Left lung (tissue), 10 donors: ENCODE data around the gene ABCB11. TPM values are rescaled to one million over a fixed set of nuclear protein-coding genes. Genes with fewer than 3 reads are reported as not detected.

Source experiments
- ATAC-seq: fragments of 200-7000 bp; cut with Tn5 transposase; one replicate; pipeline ENCODE4 v1.9.1; 2020; ENCODE audit warnings: moderate library complexity
- DNase-seq, 4 donors: peaks; one replicate each; pipeline ENCODE4 v3.0.0-alpha.2; 2013 to 2020
- H3K27ac ChIP-seq, 2 donors: fragments of 200-600 bp; sonication (generic) in 1 of 2; one replicate each; pipeline versions ENCODE4 v1.5.0 to v1.8.0; 2020 to 2021
- H3K27me3 ChIP-seq, 2 donors: fragments of 200-600 bp; sonication (generic) in 1 of 2; one replicate each; pipeline versions ENCODE4 v1.5.0 to v1.8.0; 2020 to 2021
- H3K36me3 ChIP-seq, 2 donors: fragments of 200-600 bp; sonication (generic) in 1 of 2; one replicate each; pipeline versions ENCODE4 v1.5.0 to v1.8.0; 2020 to 2021
- H3K4me1 ChIP-seq, 2 donors: fragments of 200-600 bp; one replicate each; pipeline ENCODE4 v1.8.0; 2021
- H3K4me3 ChIP-seq, 2 donors: fragments of 200-600 bp; sonication (generic) in 1 of 2; one replicate each; pipeline versions ENCODE4 v1.5.0 to v1.8.0; 2020 to 2021; ENCODE audit warnings: mild to moderate bottlenecking in 1 of 2
- H3K9me3 ChIP-seq, 2 donors: fragments of 200-600 bp; sonication (generic) in 1 of 2; one replicate each; pipeline versions ENCODE4 v1.5.0 to v1.8.0; 2020 to 2021
- CTCF ChIP-seq, 2 donors: fragments of 200-600 bp; sonication (generic) in 1 of 2; IDR thresholded peaks; one replicate each; pipeline versions ENCODE4 v1.5.0 to v1.8.0; 2021; ENCODE audit warnings: antibody characterized with exemption in 2 of 2
- intact Hi-C, 2 donors: fragments of 100-400 bp; cut with DNase I; formaldehyde crosslinking; loops; one replicate each; pipeline versions ENCODE4 v1.11.2 to v1.14.2; 2022
- polyA plus RNA-seq, 6 donors: library from polyadenylated mRNA; unstranded; fragments of 120-200 nt; gene quantifications; one replicate each; pipeline ENCODE4 v1.2.1, GENCODE V29; 2013; ENCODE audit not compliant: insufficient read length in 6 of 6
- total RNA-seq, 2 donors: library from RNA; stranded (reverse); fragmentation: NEBNext Ultra II Directional; extraction: Animal tissue kit (Norgen Biotek cat#: 25700); gene quantifications; one replicate each; pipeline ENCODE4 v1.2.1, GENCODE V29; 2021
- donor health status: DM: no; HTN: yes; CAD: no.
- donor health status: DM: no; HTN: no; CAD: no.

The ABCB11 gene
- total and polyA plus RNA-seq, 8 donors = 0.02 to 0.23 (median 0.08) TPM; not detected in 1

DNA sequence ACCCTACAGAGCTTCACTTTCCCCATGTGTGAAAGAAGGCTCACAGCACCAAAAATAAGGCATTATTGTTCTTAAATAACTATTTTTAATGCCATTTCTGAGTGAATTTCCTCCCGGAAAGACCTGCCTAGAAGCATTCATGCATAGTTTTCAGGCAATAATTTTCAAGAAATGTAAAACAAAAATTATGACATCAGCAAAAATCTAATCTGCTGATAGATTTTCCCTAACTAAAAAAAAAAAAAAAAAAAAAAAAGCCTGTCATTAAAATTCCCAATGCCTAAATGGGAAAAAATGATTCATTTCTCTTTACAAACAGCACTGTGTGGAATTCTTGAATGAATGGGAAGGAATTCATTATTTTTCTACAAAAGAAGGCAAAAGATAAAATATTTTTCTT, 35.4 kb downstream of the ABCB11 start:
- H3K27me3 ChIP-seq = no peaks in the 10 kb centered on the region
- ATAC-seq = no peak

GRCh38 chr2:168993538-168993937, 37.6 kb downstream of the ABCB11 start:
- no peaks in the 10 kb centered on the region for H3K36me3 ChIP-seq
- ATAC-seq = no peak
- H3K9me3 ChIP-seq = no peaks in the 10 kb centered on the region
- intact Hi-C loops = no loop called here
- H3K4me3 ChIP-seq = no peak overlapping the region
- no peak for DNase-seq
- no peak overlapping the region for H3K27ac ChIP-seq
- H3K4me1 ChIP-seq = peaks cover 0 to 14% of the 10 kb centered on the region in 2 donors
- no peak for TF ChIP-seq CTCF (IDR thresholded peaks at IDR 0.05)
- no peaks in the 10 kb centered on the region for H3K27me3 ChIP-seq

More for the DNA sequence above, 35.4 kb downstream of the ABCB11 start:
- H3K4me3 ChIP-seq = no peak overlapping the region
- H3K9me3 ChIP-seq = no peaks in the 10 kb centered on the region
- no peak overlapping the region for H3K27ac ChIP-seq
- TF ChIP-seq CTCF (IDR thresholded peaks at IDR 0.05) = no peak
- peaks cover 0 to 14% of the 10 kb centered on the region in 2 donors for H3K4me1 ChIP-seq
- H3K36me3 ChIP-seq = no peaks in the 10 kb centered on the region
- DNase-seq = no peak
- intact Hi-C loops = no loop called here

- intact Hi-C loops = no loop called here
- Histone ChIP-seq H3K4me1 (peaks cover 0 to 14% of the 10 kb centered on the region in 2 donors), H3K4me3 (no peak overlapping the region), H3K27me3 (no peaks in the 10 kb centered on the region), H3K36me3 (no peaks in the 10 kb centered on the region), H3K27ac (no peak overlapping the region), H3K9me3 (no peaks in the 10 kb centered on the region)
- ATAC-seq = peak; percentile 70
- DNase-seq = peak in 1 of 4 donors; percentile 10
- TF ChIP-seq CTCF (IDR thresholded peaks at IDR 0.05) = no peak
Measured at GRCh38 chr2:168992591-168993349, 38.4 kb downstream of the ABCB11 start.

DNA sequence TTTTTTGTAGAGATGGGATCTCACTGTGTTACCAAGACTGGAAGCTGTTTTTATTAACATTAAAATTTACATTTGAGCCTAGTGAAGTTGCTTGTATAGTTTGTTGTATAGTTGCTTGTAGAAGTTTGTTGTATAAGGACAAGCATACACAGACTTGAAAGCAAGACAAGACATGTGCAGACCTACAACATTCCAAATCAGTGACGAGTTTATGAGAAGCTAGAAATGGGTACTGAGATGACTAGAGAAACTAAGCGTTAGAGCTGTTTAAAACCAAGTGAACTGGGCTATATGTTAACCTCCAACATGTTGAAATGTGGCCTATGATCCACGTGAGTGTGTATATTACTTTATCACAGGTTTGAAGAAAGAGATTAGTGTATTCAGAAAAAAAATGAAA, 39.1 kb downstream of the ABCB11 start:
- no peak for TF ChIP-seq CTCF (IDR thresholded peaks at IDR 0.05)
- DNase-seq = no peak

GRCh38 chr2:168988755-168989154, 42.4 kb downstream of the ABCB11 start:
- DNase-seq (no peak), ATAC-seq (no peak)
- TF ChIP-seq CTCF (IDR thresholded peaks at IDR 0.05) = no peak
- intact Hi-C loops = no loop called here
- H3K4me3 ChIP-seq = no peak overlapping the region
- H3K4me1 ChIP-seq = peaks cover 0 to 14% of the 10 kb centered on the region in 2 donors
- H3K27me3 ChIP-seq = no peaks in the 10 kb centered on the region
- no peak overlapping the region for H3K27ac ChIP-seq
- no peaks in the 10 kb centered on the region for H3K9me3 ChIP-seq
- H3K36me3 ChIP-seq = no peaks in the 10 kb centered on the region

More for the DNA sequence above, 39.1 kb downstream of the ABCB11 start:
- Histone ChIP-seq H3K9me3 (no peaks in the 10 kb centered on the region), H3K4me3 (no peak overlapping the region), H3K27ac (no peak overlapping the region), H3K36me3 (no peaks in the 10 kb centered on the region), H3K4me1 (peaks cover 0 to 14% of the 10 kb centered on the region in 2 donors), H3K27me3 (no peaks in the 10 kb centered on the region)
- no peak for ATAC-seq
- intact Hi-C loops = no loop called here
